GM10266 (cell line): ENCODE results near the gene FAM83B.

Experiments used
- DNase-seq: peaks from one replicate; pipeline ENCODE4 v3.0.0; 2012; ENCODE audit errors: extremely low spot score
- CTCF ChIP-seq: IDR thresholded peaks from 2 replicates; pipeline ENCODE4 v1.5.1; 2012; ENCODE audit warnings: mild to moderate bottlenecking, low read depth; ENCODE audit not compliant: control insufficient read depth, insufficient read depth; ENCODE audit errors: missing control alignments

FAM83B gene

GRCh38 chr6:54899986-54900385 is 53.4 kb downstream of the FAM83B start:
- no peak for TF ChIP-seq CTCF
- DNase-seq: no peak

GRCh38 chr6:54900666-54901065 is 54.1 kb downstream of the FAM83B start:
- no peak for TF ChIP-seq CTCF
- DNase-seq: no peak

GRCh38 chr6:54903884-54904283 is 57.3 kb downstream of the FAM83B start:
- no peak for TF ChIP-seq CTCF
- DNase-seq: no peak

- no peak for DNase-seq
- no peak for TF ChIP-seq CTCF
These were observed 60.8 kb downstream of the FAM83B start for GRCh38 chr6:54907355-54907754.

- no peak for DNase-seq
- no peak for TF ChIP-seq CTCF
These were observed 62.6 kb downstream of the FAM83B start for GRCh38 chr6:54909184-54909583.

GRCh38 chr6:54910431-54910884 is 63.9 kb downstream of the FAM83B start:
- TF ChIP-seq CTCF: no peak
- no peak for DNase-seq

- TF ChIP-seq CTCF: no peak
- DNase-seq: no peak
These were observed 64.3 kb downstream of the FAM83B start for GRCh38 chr6:54910921-54911320.

- no peak for TF ChIP-seq CTCF
- DNase-seq: no peak
These were observed 66.6 kb downstream of the FAM83B start for GRCh38 chr6:54913211-54913610.
